Measurements from ENCODE around the gene AMBN. TPM values are rescaled to one million over a fixed set of nuclear protein-coding genes. Genes with fewer than 3 reads are reported as not detected.
A peak's percentile ranks its signal among the peaks of the same experiment; 100 is the strongest.

AMBN gene
- total RNA-seq, 1 donor from 2014 or later: not detected

GRCh38 chr4:70623323-70623722 lies 31.3 kb downstream of the AMBN start:
- DNase-seq (ENCODE audit: low read depth): no peak
- H3K4me3 ChIP-seq (ENCODE audit: low read depth, low read length): no peak overlapping the region
- TF ChIP-seq, protein P1, sequence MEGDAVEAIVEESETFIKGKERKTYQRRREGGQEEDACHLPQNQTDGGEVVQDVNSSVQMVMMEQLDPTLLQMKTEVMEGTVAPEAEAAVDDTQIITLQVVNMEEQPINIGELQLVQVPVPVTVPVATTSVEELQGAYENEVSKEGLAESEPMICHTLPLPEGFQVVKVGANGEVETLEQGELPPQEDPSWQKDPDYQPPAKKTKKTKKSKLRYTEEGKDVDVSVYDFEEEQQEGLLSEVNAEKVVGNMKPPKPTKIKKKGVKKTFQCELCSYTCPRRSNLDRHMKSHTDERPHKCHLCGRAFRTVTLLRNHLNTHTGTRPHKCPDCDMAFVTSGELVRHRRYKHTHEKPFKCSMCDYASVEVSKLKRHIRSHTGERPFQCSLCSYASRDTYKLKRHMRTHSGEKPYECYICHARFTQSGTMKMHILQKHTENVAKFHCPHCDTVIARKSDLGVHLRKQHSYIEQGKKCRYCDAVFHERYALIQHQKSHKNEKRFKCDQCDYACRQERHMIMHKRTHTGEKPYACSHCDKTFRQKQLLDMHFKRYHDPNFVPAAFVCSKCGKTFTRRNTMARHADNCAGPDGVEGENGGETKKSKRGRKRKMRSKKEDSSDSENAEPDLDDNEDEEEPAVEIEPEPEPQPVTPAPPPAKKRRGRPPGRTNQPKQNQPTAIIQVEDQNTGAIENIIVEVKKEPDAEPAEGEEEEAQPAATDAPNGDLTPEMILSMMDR (conservative IDR thresholded peaks at IDR 0.05; ENCODE audit: low read depth, low read length): no peak

GRCh38 chr4:70624226-70624793 lies 32.3 kb downstream of the AMBN start:
- TF ChIP-seq, protein P1 (conservative IDR thresholded peaks at IDR 0.05; ENCODE audit: low read depth, low read length): no peak
- no peak for DNase-seq (ENCODE audit: low read depth)
- H3K4me3 ChIP-seq (ENCODE audit: low read depth, low read length): no peak overlapping the region

DNA sequence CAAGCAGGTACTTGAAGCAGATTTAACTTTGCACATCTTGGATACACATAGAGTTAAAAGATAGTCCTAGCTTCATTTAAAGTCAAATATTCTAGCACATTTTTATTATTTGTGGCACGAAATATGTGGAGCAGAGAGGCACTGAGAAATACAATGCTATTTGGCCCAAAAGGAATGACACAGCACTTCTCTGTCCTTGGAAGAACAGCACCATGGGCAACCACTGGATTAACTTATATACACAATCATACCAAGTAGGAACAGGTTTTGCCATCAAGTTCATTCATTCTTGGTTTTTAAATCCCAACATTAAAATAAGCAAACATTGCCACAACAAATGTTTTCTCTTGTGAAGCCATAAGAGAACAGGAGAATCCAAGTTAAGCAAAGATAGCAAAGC lies 35.6 kb downstream of the AMBN start:
- DNase-seq (ENCODE audit: low read depth): no peak
- TF ChIP-seq, protein P1 (conservative IDR thresholded peaks at IDR 0.05; ENCODE audit: low read depth, low read length): no peak
- no peak overlapping the region for H3K4me3 ChIP-seq (ENCODE audit: low read depth, low read length)

GRCh38 chr4:70628444-70628843 lies 36.4 kb downstream of the AMBN start, which contains the start of gene ENAM:
ENAM (plus strand) TSS chr4:70628744; CDS start chr4:70629501, 757 bp downstream.
- DNase-seq (ENCODE audit: low read depth): no peak
- no peak within 1 kb of the TSS for H3K4me3 ChIP-seq (ENCODE audit: low read depth, low read length)
- TF ChIP-seq, protein P1 (conservative IDR thresholded peaks at IDR 0.05; ENCODE audit: low read depth, low read length): no peak

DNA sequence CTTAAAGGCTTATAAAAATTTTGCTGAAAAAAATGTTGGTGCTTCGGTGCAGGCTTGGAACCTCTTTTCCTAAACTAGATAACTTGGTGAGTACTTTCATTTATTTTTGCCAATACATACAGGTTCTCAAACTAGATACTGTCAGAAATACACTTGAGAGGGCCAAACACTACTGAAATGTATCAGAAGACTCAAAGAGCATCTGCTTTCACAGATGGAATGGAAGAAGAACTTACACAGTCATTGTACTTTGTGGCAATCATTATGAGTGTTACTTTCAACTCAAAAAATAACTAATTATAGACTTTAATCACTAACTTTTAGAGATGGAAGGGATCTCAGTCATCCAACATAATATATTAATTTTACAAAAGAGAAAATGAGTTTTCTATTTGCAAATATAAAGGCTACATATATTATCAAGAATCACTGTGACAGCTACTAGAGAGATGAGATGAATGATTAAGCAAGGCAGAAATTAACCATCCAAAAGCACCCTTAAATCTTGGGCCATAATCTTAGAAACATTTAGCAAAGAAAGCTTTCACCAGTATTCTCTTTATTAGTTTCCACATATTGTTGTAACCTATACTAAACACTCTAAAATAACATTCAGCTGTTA lies 37.5 kb downstream of the AMBN start:
- no peak overlapping the region for H3K4me3 ChIP-seq (ENCODE audit: low read depth, low read length)
- DNase-seq (ENCODE audit: low read depth): no peak
- TF ChIP-seq, protein P1 (conservative IDR thresholded peaks at IDR 0.05; ENCODE audit: low read depth, low read length): no peak

- TF ChIP-seq, protein P1 (conservative IDR thresholded peaks at IDR 0.05; ENCODE audit: low read depth, low read length): no peak
- H3K4me3 ChIP-seq (ENCODE audit: low read depth, low read length): no peak overlapping the region
- DNase-seq (ENCODE audit: low read depth): no peak
Observed at GRCh38 chr4:70630162-70630561, 38.1 kb downstream of the AMBN start.

DNA sequence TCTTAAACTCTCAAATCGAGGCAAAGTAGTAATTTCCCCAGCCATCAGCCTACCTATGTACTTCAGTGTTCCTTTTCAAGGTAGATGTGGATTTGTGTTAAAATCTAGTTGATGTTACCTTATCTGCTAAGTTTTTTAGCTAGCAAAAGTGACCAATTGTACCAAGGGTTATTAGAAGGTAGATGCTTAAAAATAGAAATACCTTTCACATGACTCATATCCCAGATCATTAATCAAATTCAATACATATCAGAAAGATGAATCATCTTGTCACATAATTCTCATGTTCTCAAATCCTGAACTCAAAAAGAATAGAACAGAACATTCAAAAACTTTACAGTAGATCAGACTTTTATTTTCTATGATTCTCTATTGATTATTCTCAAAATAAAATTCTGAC lies 40.0 kb downstream of the AMBN start:
- no peak overlapping the region for H3K4me3 ChIP-seq (ENCODE audit: low read depth, low read length)
- TF ChIP-seq, protein P1 (conservative IDR thresholded peaks at IDR 0.05; ENCODE audit: low read depth, low read length): no peak
- DNase-seq (ENCODE audit: low read depth): peak; percentile 52

All from epithelial cell of proximal tubule (primary cell).